Kidney epithelial cell (primary cell): ENCODE data around the gene TTC38. TPM values are rescaled to one million over a fixed set of nuclear protein-coding genes. Genes with fewer than 3 reads are reported as not detected.

Experiments used
- DNase-seq: peaks from one replicate; pipeline ENCODE4 v3.0.0-alpha.2; 2010; ENCODE audit warnings: low read depth
- H3K27me3 ChIP-seq: 2 replicates; pipeline ENCODE4 v1.6.0; 2011; ENCODE audit warnings: low read length; ENCODE audit not compliant: control insufficient read depth, insufficient read depth
- H3K36me3 ChIP-seq: 2 replicates; pipeline ENCODE4 v1.5.1; 2011; ENCODE audit warnings: low read length; ENCODE audit not compliant: control insufficient read depth, insufficient read depth
- H3K4me3 ChIP-seq: 2 replicates; pipeline ENCODE4 v1.5.1; 2011; ENCODE audit warnings: low read depth, mild to moderate bottlenecking, control low read depth, low read length
- CTCF ChIP-seq: IDR thresholded peaks from 2 replicates; pipeline ENCODE4 v1.5.1; 2011; ENCODE audit warnings: mild to moderate bottlenecking, moderate library complexity, low read length, control low read depth, inconsistent platforms; ENCODE audit not compliant: insufficient read depth, poor library complexity, severe bottlenecking
- total RNA-seq: library from RNA; depleted of rRNA; stranded (reverse); fragments of >200 nt; gene quantifications from 2 replicates; pipeline ENCODE4 v1.2.3, GENCODE V29; 2015

TTC38 gene
- total RNA-seq, 1 donor from 2014 or later, result 28.9 TPM

- H3K4me3 ChIP-seq, result no peak overlapping the region
- no peak for TF ChIP-seq CTCF
- no peaks in the 10 kb centered on the region for H3K27me3 ChIP-seq
- DNase-seq, result no peak
- H3K36me3 ChIP-seq, result peaks cover 2% of the 10 kb centered on the region
Measured at GRCh38 chr22:46269564-46269963, 1.8 kb downstream of the TTC38 start.

DNA sequence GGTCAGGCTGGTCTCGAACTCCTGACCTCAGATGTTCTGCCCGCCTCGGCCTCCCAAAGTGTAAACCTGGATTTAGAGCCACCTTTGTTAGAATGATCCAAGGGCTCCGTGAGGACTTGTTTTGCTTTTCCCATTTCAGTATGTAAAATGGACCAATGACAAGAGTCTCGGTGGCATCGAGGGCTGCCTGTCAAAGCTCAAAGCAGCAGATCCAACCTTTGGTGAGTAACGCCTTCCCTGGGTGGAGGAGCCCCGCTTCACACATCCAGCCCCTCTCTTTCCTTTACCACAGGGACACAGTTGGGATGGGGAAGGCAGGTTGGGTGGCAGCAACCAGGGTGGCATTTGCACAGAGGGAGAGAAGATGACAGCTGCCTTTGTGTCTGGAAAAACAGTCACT is 4.4 kb downstream of the TTC38 start:
- no peak for TF ChIP-seq CTCF
- Histone ChIP-seq H3K4me3 (no peak overlapping the region), H3K27me3 (no peaks in the 10 kb centered on the region), H3K36me3 (peaks cover 4% of the 10 kb centered on the region)
- DNase-seq, result no peak

- Histone ChIP-seq H3K27me3 (no peaks in the 10 kb centered on the region), H3K36me3 (peaks cover 4% of the 10 kb centered on the region), H3K4me3 (no peak overlapping the region)
- no peak for TF ChIP-seq CTCF
- DNase-seq, result no peak
Measured at GRCh38 chr22:46272762-46273431, 5.1 kb downstream of the TTC38 start.

DNA sequence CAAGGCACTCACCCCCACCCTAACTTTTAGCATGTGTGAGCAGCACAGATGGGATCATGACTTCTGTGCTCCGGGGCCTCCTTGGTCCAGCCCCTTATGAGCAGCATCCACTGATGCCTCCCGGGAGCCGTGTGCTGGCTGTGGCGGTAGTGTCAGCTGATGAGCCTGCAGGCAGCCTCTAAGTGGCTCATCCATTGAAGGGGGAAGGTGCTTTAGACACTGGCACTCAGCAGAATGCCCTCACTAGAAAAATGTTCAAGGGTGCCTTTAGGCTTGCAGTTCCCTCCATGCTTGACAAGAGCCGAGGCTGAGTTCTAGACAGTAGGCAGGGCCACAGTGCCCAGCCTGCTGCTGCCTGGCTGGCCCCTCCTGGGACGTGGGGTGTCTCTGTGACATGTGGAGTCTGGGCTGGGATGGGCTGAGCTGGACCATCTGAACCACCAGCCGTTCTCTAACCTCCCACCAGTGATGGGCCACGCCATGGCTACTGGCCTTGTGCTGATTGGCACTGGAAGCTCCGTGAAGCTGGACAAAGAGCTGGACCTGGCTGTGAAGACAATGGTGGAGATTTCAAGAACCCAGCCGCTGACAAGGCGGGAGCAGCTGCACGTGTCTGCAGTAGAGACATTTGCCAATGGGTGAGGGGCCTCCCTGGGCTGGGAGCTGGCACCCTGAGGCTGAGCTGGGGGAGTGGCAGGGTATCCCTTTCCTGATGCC is 5.8 kb downstream of the TTC38 start:
- H3K27me3 ChIP-seq, result no peaks in the 10 kb centered on the region
- TF ChIP-seq CTCF, result no peak
- H3K4me3 ChIP-seq, result no peak overlapping the region
- DNase-seq, result no peak
- H3K36me3 ChIP-seq, result peaks cover 4% of the 10 kb centered on the region

DNA sequence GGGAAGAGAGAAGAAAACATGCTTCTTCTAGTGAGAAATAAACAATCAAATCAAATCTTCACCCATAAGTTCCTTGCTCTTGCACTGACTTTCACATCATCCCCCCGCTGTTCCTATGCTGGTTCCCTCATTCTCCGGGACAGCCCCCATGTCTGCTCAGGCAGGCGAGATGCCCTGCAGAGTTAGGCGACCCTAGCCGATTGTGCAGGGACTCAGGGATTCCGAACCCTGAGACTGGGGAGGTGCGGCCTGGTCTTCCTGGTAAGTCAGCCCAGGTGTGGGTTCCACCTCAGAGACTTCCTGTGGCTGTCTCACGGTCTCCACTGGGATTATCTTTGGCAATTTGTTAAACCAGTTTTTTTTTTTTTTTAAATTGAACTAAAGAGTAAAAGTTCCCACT is 6.6 kb downstream of the TTC38 start:
- no peak for DNase-seq
- H3K4me3 ChIP-seq, result no peak overlapping the region
- H3K36me3 ChIP-seq, result peaks cover 4% of the 10 kb centered on the region
- H3K27me3 ChIP-seq, result no peaks in the 10 kb centered on the region
- no peak for TF ChIP-seq CTCF
